GM21367 (cell line): ENCODE data around the gene MYH7.

Experiments
- ATAC-seq: cut with Tn5 transposase; IDR thresholded peaks from one replicate; pipeline ENCODE4 v1.9.1; 2021; ENCODE audit not compliant: unreplicated experiment

The MYH7 gene

GRCh38 chr14:23449314-23449713 lies 13.9 kb upstream of the MYH7 start:
- ATAC-seq = no peak

GRCh38 chr14:23447361-23448350 lies 12.2 kb upstream of the MYH7 start:
- ATAC-seq = no peak

- ATAC-seq = no peak
Observed at GRCh38 chr14:23446291-23446851, 10.9 kb upstream of the MYH7 start.

- no peak for ATAC-seq
Observed at GRCh38 chr14:23445773-23446172, 10.3 kb upstream of the MYH7 start.

- ATAC-seq = no peak
Observed at GRCh38 chr14:23444314-23444713, 8.9 kb upstream of the MYH7 start.

- ATAC-seq = no peak
Observed at GRCh38 chr14:23443881-23444280, 8.4 kb upstream of the MYH7 start.

- ATAC-seq = no peak
Observed at GRCh38 chr14:23443411-23443812, 8.0 kb upstream of the MYH7 start.

GRCh38 chr14:23442721-23443356 lies 7.4 kb upstream of the MYH7 start:
- ATAC-seq = no peak

- ATAC-seq = no peak
Observed at GRCh38 chr14:23441076-23441475, 5.6 kb upstream of the MYH7 start.

GRCh38 chr14:23439107-23439835 lies 3.8 kb upstream of the MYH7 start:
- no peak for ATAC-seq

- no peak for ATAC-seq
Observed at GRCh38 chr14:23438101-23438971, 2.9 kb upstream of the MYH7 start.

- no peak for ATAC-seq
Observed at GRCh38 chr14:23437133-23438100, 2.0 kb upstream of the MYH7 start.

GRCh38 chr14:23436327-23437132 lies 1.1 kb upstream of the MYH7 start:
- ATAC-seq = no peak

- ATAC-seq = no peak
Observed at GRCh38 chr14:23434488-23435222, 805 bp downstream of the MYH7 start.

- no peak for ATAC-seq
Observed at GRCh38 chr14:23433457-23433856, 2.0 kb downstream of the MYH7 start.

- no peak for ATAC-seq
Observed at GRCh38 chr14:23432946-23433345, 2.5 kb downstream of the MYH7 start.

- no peak for ATAC-seq
Observed at GRCh38 chr14:23432102-23432925, 3.1 kb downstream of the MYH7 start.
